GM12872 (cell line): ENCODE data around the gene ASIC3.
A peak's percentile ranks its signal among the peaks of the same experiment; 100 is the strongest.

ENCODE experiments used
- CTCF ChIP-seq: IDR thresholded peaks from 3 replicates; pipeline ENCODE4 v1.5.1; 2011; ENCODE audit warnings: low read depth, mild to moderate bottlenecking, low read length, moderate library complexity; ENCODE audit not compliant: insufficient read depth

Gene ASIC3

DNA sequence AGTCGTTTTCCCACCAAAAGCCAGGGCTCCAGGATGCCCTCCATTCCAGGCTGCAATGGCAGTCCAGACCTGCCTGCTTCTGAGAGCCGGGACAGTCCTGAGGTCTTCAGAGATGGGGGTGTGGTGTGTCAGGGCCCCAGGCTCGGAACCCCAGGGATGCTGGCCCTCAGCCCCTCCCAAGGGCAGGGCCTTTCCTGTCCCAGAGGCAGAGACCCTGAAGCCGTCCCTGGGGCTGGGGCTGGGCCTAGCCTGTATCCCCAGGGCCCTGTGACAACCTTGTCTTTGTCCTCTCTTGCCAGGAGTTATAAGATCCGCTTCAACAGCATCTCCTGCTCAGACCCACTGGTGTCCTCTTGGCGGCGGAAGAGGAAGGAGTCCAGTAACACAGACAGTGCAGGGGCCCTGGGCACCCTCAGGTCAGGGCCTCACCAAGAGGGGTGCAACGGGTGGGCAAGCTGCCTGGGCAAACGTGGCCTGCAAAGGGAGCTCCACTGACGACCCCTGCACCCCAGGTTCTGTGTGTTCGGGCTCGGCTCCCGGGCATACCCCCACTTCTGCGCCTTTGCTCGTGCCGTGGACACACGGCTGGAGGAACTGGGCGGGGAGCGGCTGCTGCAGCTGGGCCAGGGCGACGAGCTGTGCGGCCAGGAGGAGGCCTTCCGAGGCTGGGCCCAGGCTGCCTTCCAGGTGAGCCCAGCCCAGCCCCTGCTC, 41.6 kb upstream of the ASIC3 start:
- TF ChIP-seq CTCF: no peak

- no peak for TF ChIP-seq CTCF
Measured at GRCh38 chr7:151007469-151007898, 40.8 kb upstream of the ASIC3 start.

DNA sequence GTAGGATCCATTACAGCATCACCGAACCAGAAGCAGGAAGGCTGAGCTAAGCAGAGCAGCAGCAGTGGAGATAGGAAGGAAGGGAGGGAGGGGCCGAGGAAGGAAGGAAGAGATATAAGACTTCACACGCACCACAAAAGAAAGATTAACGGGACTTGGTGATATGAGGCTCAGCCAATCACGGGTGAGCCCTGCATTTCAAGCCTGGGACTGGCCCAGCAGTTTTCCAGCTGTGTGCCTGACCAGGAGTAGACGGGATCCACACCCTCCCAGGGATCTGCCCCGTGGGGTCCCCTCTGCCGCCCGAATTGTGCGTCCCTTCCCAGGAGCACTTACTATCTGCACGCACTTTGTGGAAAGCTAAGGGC, 40.2 kb upstream of the ASIC3 start:
- TF ChIP-seq CTCF: no peak

- TF ChIP-seq CTCF: peak; percentile 88
Measured at GRCh38 chr7:151008511-151009323, 39.6 kb upstream of the ASIC3 start.

DNA sequence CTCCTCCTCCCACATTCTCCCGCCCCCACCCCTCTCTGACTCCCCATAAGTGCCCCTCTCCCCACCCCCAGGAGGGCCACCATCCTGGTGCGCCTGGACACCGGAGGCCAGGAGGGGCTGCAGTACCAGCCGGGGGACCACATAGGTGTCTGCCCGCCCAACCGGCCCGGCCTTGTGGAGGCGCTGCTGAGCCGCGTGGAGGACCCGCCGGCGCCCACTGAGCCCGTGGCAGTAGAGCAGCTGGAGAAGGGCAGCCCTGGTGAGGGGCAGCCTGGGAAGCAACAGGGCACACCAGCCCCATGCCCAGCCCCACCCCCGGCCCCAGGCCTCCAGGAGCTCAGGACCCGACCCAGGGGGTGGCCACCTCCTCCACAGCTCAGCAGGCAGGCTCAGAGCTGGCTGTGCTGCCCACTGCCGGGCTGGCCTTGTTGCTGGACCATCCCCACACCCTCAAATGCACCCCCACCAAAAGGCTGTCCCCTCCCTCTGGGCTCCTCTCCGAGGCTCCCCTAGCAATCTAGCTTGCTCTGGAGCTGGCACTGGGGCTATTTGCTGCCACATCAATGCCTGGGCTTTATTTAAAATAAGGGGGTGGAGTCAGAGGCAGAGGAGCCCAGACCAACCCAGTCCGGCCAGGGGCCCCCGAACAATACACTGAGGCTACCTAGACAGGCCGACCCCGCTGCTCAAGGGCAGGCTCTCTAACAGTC, 38.8 kb upstream of the ASIC3 start:
- TF ChIP-seq CTCF: no peak

- TF ChIP-seq CTCF: no peak
Measured at GRCh38 chr7:151010037-151010306, 38.4 kb upstream of the ASIC3 start.

DNA sequence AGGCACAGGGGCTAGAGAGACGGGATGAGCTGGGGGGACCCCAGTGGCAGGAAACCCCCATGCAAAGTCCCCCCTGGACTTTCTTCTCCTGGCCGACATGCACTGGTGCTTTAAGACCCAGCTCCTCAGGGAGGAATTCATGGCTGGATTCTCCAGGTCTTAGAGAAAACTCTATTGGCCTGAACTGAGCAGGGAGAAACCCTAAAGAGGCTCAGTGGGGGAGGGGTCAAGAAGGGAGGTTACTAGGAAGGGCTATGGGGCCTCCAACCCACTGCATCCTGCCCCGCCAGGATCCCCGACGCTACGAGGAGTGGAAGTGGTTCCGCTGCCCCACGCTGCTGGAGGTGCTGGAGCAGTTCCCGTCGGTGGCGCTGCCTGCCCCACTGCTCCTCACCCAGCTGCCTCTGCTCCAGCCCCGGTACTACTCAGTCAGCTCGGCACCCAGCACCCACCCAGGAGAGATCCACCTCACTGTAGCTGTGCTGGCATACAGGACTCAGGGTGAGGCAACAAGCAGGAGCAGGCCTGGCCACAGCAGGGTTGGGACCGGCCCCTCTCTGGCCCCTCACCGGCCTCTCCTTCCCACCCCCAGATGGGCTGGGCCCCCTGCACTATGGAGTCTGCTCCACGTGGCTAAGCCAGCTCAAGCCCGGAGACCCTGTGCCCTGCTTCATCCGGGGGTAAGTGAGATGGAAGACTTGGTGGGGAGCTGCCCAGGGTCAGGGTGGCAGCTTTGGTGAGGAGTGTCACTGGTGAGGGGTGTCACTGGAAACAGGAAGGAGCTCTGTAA, 37.8 kb upstream of the ASIC3 start:
- TF ChIP-seq CTCF: no peak
